Tibial nerve (tissue), 4 donors: ENCODE results near the gene GALNS.

Experiments
- EP300 ChIP-seq, 2 donors: sonication (generic); formaldehyde crosslinking; IDR thresholded peaks; one replicate each; pipeline ENCODE4 v1.6.1; 2017; ENCODE audit warnings: antibody characterized with exemption in 2 of 2, mild to moderate bottlenecking in 1 of 2
- POLR2A ChIP-seq, 2 donors: fragments of 450-650 bp; IDR thresholded peaks; one replicate each; pipeline ENCODE4 v1.6.1; 2017; ENCODE audit warnings: antibody characterized with exemption in 2 of 2, mild to moderate bottlenecking in 2 of 2, moderate library complexity in 2 of 2
- TF ChIP-seq, protein P1 (sequence below), 5 experiments: fragments of 200-600 bp in 3 of 5; fragments of 450-650 bp in 2 of 5; sonication (generic) in 3 of 5; IDR thresholded peaks; one replicate each; pipeline ENCODE4 v1.5.1; 2016 to 2019; ENCODE audit warnings: antibody characterized with exemption in 5 of 5, mild to moderate bottlenecking in 3 of 5, moderate library complexity in 2 of 5

DNA sequence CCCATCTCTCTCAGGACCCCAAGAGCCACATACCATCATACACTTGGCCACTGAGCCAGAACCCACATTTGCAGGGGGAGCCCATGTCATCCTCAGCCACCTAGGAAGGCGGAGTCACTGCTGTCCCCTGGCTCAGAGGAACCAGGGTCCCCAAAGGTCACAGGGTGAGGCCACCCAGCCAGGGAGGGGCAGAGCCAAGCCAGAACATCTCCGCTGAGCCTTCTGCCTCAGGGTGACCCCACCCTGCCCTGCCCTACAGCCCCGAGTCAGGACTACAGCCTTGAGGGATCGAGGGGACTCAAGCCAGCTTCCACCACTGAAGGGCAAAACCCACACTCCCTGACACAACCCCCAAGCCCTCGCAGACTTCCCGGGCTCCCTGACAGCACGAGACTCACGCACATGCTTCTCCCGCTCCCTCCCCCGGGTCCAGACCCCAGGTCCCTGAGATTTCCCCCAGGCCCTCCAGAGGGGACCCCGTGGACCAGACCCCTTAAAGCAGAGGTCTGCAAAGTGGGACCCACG lies 89.1 kb downstream of the GALNS start:
- TF ChIP-seq EP300 (IDR thresholded peaks at IDR 0.05) (no peak), POLR2A (IDR thresholded peaks at IDR 0.05) (no peak)
- TF ChIP-seq, protein P1, sequence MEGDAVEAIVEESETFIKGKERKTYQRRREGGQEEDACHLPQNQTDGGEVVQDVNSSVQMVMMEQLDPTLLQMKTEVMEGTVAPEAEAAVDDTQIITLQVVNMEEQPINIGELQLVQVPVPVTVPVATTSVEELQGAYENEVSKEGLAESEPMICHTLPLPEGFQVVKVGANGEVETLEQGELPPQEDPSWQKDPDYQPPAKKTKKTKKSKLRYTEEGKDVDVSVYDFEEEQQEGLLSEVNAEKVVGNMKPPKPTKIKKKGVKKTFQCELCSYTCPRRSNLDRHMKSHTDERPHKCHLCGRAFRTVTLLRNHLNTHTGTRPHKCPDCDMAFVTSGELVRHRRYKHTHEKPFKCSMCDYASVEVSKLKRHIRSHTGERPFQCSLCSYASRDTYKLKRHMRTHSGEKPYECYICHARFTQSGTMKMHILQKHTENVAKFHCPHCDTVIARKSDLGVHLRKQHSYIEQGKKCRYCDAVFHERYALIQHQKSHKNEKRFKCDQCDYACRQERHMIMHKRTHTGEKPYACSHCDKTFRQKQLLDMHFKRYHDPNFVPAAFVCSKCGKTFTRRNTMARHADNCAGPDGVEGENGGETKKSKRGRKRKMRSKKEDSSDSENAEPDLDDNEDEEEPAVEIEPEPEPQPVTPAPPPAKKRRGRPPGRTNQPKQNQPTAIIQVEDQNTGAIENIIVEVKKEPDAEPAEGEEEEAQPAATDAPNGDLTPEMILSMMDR (IDR thresholded peaks at IDR 0.05) = no peak
